NK-92 (cell line): Measurements from ENCODE around the gene ABCB1.

ENCODE experiments used
- DNase-seq: peaks from one replicate; lab custom pipeline; 2025; ENCODE audit not compliant: unreplicated experiment; lab: John Stamatoyannopoulos, UW

ABCB1 gene

GRCh38 chr7:87513735-87514335 is 86.8 kb downstream of the ABCB1 start:
- DNase-seq = no peak

GRCh38 chr7:87512906-87513305 is 87.8 kb downstream of the ABCB1 start:
- DNase-seq = no peak

- DNase-seq = no peak
These were observed 89.2 kb downstream of the ABCB1 start for GRCh38 chr7:87511510-87511909.

- no peak for DNase-seq
These were observed 90.2 kb downstream of the ABCB1 start for GRCh38 chr7:87510411-87510875.

- no peak for DNase-seq
These were observed 93.2 kb downstream of the ABCB1 start for GRCh38 chr7:87507446-87507845.

- DNase-seq = no peak
These were observed 94.2 kb downstream of the ABCB1 start for GRCh38 chr7:87506246-87507180.

GRCh38 chr7:87505557-87506245 is 95.0 kb downstream of the ABCB1 start:
- no peak for DNase-seq

- no peak for DNase-seq
These were observed 95.6 kb downstream of the ABCB1 start for GRCh38 chr7:87505122-87505521.

- no peak for DNase-seq
These were observed 101.2 kb downstream of the ABCB1 start for GRCh38 chr7:87499494-87499893.

- DNase-seq = no peak
These were observed 101.8 kb downstream of the ABCB1 start for GRCh38 chr7:87498893-87499292.

GRCh38 chr7:87497482-87497881 is 103.2 kb downstream of the ABCB1 start:
- DNase-seq = no peak

GRCh38 chr7:87495366-87495765 is 105.3 kb downstream of the ABCB1 start:
- DNase-seq = no peak

- DNase-seq = no peak
These were observed 106.2 kb downstream of the ABCB1 start for GRCh38 chr7:87494454-87494853.

GRCh38 chr7:87483131-87483530 is 117.6 kb downstream of the ABCB1 start:
- no peak for DNase-seq

- no peak for DNase-seq
These were observed 118.6 kb downstream of the ABCB1 start for GRCh38 chr7:87482115-87482514.

- DNase-seq = no peak
These were observed 120.3 kb downstream of the ABCB1 start for GRCh38 chr7:87480386-87480785.

- DNase-seq = no peak
These were observed 120.7 kb downstream of the ABCB1 start for GRCh38 chr7:87479951-87480350.

GRCh38 chr7:87476179-87476557 is 124.5 kb downstream of the ABCB1 start:
- no peak for DNase-seq

- DNase-seq = no peak
These were observed 125.1 kb downstream of the ABCB1 start, which contains the start of gene ABCB4 for GRCh38 chr7:87475359-87476178. Gene ABCB4 (minus strand): TSS chr7:87475680. CDS start chr7:87475465, 215 bp downstream.

- DNase-seq = no peak
These were observed 125.9 kb downstream of the ABCB1 start for GRCh38 chr7:87474533-87475358.
